A549 (cell line): ENCODE data around the gene GPR35. TPM values are rescaled to one million over a fixed set of nuclear protein-coding genes. Genes with fewer than 3 reads are reported as not detected.

Experiments used
- ATAC-seq, 2 experiments: fragments of 200-7000 bp in 1 of 2; fragments of >200 bp in 1 of 2; cut with Nextera tagmentation in 1 of 2; cut with Tn5 transposase in 1 of 2; 3 replicates each; pipeline versions ENCODE4 v1.8.0 to v1.9.1; 2018 to 2020; ENCODE audit warnings: mild to moderate bottlenecking in 1 of 2, moderate library complexity in 1 of 2
- CTCF ChIA-PET: fragments of 300-600 bp; sonication (Branson Sonifier 250); formaldehyde crosslinking; extraction: SDS; loops from one replicate; lab custom pipeline; 2021; ENCODE audit warnings: antibody characterized with exemption, inconsistent platforms; lab: Yijun Ruan, JAX
- POLR2A ChIA-PET: fragments of 350-600 bp; formaldehyde crosslinking; extraction: SDS; loops from one replicate; lab custom pipeline; 2021; ENCODE audit warnings: antibody characterized with exemption, inconsistent platforms; lab: Yijun Ruan, JAX
- DNase-seq, 2 experiments: peaks; one replicate each; pipeline versions ENCODE4 v3.0.0 to v3.0.0-alpha.2; 2011 to 2016; ENCODE audit warnings: low read depth in 1 of 2, low spot score in 1 of 2
- FAIRE-seq: peaks from 2 replicates; lab custom pipeline; 2011; peaks lifted over from hg19 to GRCh38; lab: Jason Lieb, UNC
- H3K27ac ChIP-seq, 2 experiments: fragments of >200 bp; sonication (Bioruptor Twin); formaldehyde crosslinking; 3 replicates each; pipeline ENCODE4 v1.5.1; 2016 to 2017
- H3K4me1 ChIP-seq: fragments of >200 bp; sonication (Bioruptor Twin); formaldehyde crosslinking; 3 replicates; pipeline ENCODE4 v1.6.1; 2016
- H3K4me2 ChIP-seq: fragments of >200 bp; sonication (Bioruptor Twin); formaldehyde crosslinking; 3 replicates; pipeline ENCODE4 v1.6.1; 2016
- H3K4me3 ChIP-seq: fragments of >200 bp; sonication (Bioruptor Twin); formaldehyde crosslinking; 3 replicates; pipeline ENCODE4 v1.5.1; 2016
- H3K9me3 ChIP-seq: fragments of >200 bp; sonication (Bioruptor Twin); formaldehyde crosslinking; 3 replicates; pipeline ENCODE4 v1.6.1; 2016
- CBX2 ChIP-seq: fragments of 200-600 bp; sonication (generic); IDR thresholded peaks from 2 replicates; pipeline ENCODE4 v1.6.1; 2016; ENCODE audit warnings: low read depth, mild to moderate bottlenecking, borderline replicate concordance
- EP300 ChIP-seq, 2 experiments: fragments of >200 bp; sonication (Bioruptor Twin); formaldehyde crosslinking; IDR thresholded peaks; 2 replicates in 1 of 2; 3 replicates in 1 of 2; pipeline ENCODE4 v1.6.1; 2016 to 2017
- FOSB ChIP-seq: fragments of 250-450 bp; sonication (Bioruptor Pico); IDR thresholded peaks from 2 replicates; pipeline ENCODE4 v1.5.0; 2020; ENCODE audit warnings: mild to moderate bottlenecking, moderate library complexity
- FOXS1 ChIP-seq: fragments of 250-450 bp; sonication (Bioruptor Pico); IDR thresholded peaks from 2 replicates; pipeline ENCODE4 v1.5.0; 2020; ENCODE audit warnings: mild to moderate bottlenecking, moderate library complexity
- GATA3 ChIP-seq: IDR thresholded peaks from 2 replicates; pipeline ENCODE4 v1.6.1; 2012; ENCODE audit warnings: borderline replicate concordance
- HEYL ChIP-seq: fragments of 250-450 bp; sonication (Bioruptor Pico); IDR thresholded peaks from 2 replicates; pipeline ENCODE4 v1.8.0; 2021; ENCODE audit warnings: mild to moderate bottlenecking, moderate library complexity
- MAFK ChIP-seq: fragments of 450-650 bp; IDR thresholded peaks from 2 replicates; pipeline ENCODE4 v1.6.1; 2014; ENCODE audit not compliant: partially characterized antibody
- MAZ ChIP-seq: fragments of 150-350 bp; IDR thresholded peaks from 2 replicates; pipeline ENCODE4 v1.6.1; 2014; ENCODE audit warnings: antibody characterized with exemption, low read depth, low read length, borderline replicate concordance
- MYC ChIP-seq: IDR thresholded peaks from 2 replicates; pipeline ENCODE4 v1.6.1; 2012; ENCODE audit warnings: mild to moderate bottlenecking, inconsistent platforms, low read length, improper control_type of control experiment, borderline replicate concordance
- NPAS2 ChIP-seq: fragments of 250-450 bp; sonication (Bioruptor Pico); IDR thresholded peaks from 2 replicates; pipeline ENCODE4 v1.8.0; 2022; ENCODE audit warnings: mild to moderate bottlenecking, moderate library complexity, borderline replicate concordance
- TFCP2L1 ChIP-seq: fragments of 250-450 bp; sonication (Bioruptor Pico); IDR thresholded peaks from 2 replicates; pipeline ENCODE4 v1.5.0; 2021; ENCODE audit warnings: mild to moderate bottlenecking
- TP53 ChIP-seq: fragments of 250-450 bp; sonication (Bioruptor Pico); IDR thresholded peaks from 2 replicates; pipeline ENCODE4 v1.5.0; 2021; ENCODE audit warnings: mild to moderate bottlenecking, moderate library complexity
- WGBS: methylation state at CpG from one replicate; pipeline ENCODE4 v1.1.6; 2017; ENCODE audit errors: missing lambda C conversion rate; 5-methylcytosine and 5-hydroxymethylcytosine counted together
- polyA plus RNA-seq, 4 experiments: library from polyadenylated mRNA; depleted of rRNA in 3 of 4; stranded (reverse); fragments of >200 nt; fragmentation: RNase III in 1 of 4; extraction: RNeasy Plus Mini Kit Qiagen cat#74134 plus additional on column Dnase treatment in 1 of 4; gene quantifications; 2 replicates in 3 of 4; 3 replicates in 1 of 4; pipeline ENCODE4 v1.2.3, GENCODE V29; 2011 to 2017
- TF ChIP-seq, protein P1 (sequence below): IDR thresholded peaks from 2 replicates; pipeline ENCODE4 v1.6.1; 2012
- TF ChIP-seq, protein P2 (sequence below): fragments of >200 bp; sonication (Bioruptor Twin); formaldehyde crosslinking; IDR thresholded peaks from 2 replicates; pipeline ENCODE4 v1.6.1; 2016

GPR35 gene
- polyA plus RNA-seq, 2 of the 4 experiments (the other 2 are of a cell fraction): 0.65 to 0.90 TPM

DNA sequence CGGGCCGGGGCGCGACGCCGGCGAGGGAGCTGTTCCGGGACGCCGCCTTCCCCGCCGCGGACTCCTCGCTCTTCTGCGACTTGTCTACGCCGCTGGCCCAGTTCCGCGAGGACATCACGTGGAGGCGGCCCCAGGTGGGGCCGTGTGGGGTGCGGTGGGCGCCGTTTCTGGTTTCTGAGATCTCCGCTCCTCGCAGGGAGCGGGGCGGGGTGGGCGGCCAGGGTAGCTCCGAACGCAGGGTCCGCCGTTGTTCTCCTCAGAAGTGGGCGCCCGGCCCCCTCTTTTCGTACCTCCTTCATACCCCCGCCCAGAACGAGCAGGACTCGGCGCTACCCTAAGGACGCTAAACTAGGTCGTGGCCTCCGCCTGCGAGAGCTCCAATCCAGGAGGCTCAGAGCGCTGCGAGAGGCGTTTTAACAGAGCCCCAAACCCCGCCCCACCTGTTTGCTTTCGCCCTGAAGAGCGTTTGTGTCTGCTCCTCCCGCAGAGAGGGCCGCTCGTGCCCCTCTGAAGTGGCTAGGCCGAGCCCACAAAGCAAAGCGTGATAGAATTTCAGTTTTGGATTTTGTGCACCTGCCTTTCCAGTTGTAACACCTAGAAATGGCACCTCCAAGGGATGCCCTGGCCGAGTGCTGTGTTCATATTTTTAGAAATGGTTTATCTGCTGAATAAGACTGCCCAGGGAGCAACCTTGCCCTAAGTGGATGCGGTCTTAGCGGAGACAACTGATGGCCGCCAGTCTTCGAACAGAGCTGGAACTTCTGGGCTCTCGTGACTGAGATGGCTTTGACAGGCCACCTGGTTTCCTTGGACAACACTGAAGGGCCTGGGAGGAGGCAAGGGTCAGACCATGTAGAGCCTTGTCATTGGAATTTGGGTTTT, 38.1 kb upstream of the GPR35 start:
- FAIRE-seq: no peak
- 16% methylated on average over 32 of the region's 62 CpGs for WGBS
- ChIA-PET CTCF (interaction anchor here (1.2 to 3.9 kb wide), 6 partner anchors 11 to 264 kb away, joined by 3 to 35 read pairs (median 5); partner anchors contain the start of gene RNPEPL1), POLR2A (interaction anchor here (0.6 to 3.2 kb wide), 14 partner anchors 11 to 728 kb away, joined by 3 to 38 read pairs (median 4); partner anchors contain the start of genes DUSP28, HDLBP, MTERF4 and PASK)
- peak overlapping the region; percentile 95 to 96 for H3K27ac ChIP-seq
- H3K9me3 ChIP-seq: no peaks in the 10 kb centered on the region
- H3K4me3 ChIP-seq: peak overlapping the region; percentile 82
- peak overlapping the region; percentile 99 for H3K4me2 ChIP-seq
- TF ChIP-seq EP300 (IDR thresholded peaks at IDR 0.05): no peak
- TF ChIP-seq, protein P1, sequence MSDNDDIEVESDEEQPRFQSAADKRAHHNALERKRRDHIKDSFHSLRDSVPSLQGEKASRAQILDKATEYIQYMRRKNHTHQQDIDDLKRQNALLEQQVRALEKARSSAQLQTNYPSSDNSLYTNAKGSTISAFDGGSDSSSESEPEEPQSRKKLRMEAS: peak; percentile 8; the same call in 1 of the 2 replicates
- TF ChIP-seq, all 56 proteins: peak for 1
- H3K4me1 ChIP-seq: peaks cover 23% of the 10 kb centered on the region
- ATAC-seq (peak; percentile 41 to 59), DNase-seq (no peak)

DNA sequence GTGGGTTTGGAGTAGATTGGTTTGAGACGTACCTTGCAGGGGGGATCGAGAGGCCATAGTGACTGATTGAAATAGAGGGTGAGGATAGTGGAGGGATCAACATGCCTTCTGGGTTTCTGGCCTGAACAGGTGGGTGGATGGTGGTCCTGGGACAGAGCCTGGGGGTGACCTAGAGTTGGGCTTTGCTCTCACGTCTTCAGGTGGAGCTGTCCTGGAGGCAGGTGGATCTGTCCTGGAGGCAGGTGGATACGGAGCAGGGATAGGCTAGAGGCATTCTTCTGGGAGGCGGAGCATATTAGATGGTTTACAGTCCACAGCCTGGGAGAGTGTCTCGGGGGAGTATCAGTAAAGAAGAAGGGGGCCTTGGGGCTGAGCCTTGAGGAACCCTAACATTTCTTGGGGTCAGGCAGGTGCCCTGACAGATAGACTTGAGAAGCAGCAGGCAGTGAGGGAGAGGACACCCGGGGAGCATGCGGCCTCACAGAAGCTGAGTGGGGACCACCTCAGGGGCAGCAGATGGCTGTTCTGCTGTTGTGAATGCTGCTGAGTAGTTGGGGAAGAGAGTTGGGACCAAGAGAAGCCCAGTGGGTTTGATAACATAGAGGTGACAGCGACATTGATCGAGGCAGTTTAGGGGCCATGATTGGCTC, 37.1 kb upstream of the GPR35 start:
- 92% methylated on average over 10 of the region's 10 CpGs for WGBS
- H3K4me2 ChIP-seq: peak overlapping the region; percentile 99
- H3K27ac ChIP-seq: no peak overlapping the region
- peaks cover 23% of the 10 kb centered on the region for H3K4me1 ChIP-seq
- CTCF ChIA-PET: interaction anchor here (0.8 to 3.9 kb wide), 5 partner anchors 9 to 263 kb away, joined by 3 to 35 read pairs (median 3); no protein-coding TSS in a partner anchor
- POLR2A ChIA-PET: interaction anchor here (1.1 kb wide), 1 partner anchor 22 kb away, joined by 4 read pairs; no protein-coding TSS in a partner anchor
- H3K9me3 ChIP-seq: no peaks in the 10 kb centered on the region
- no peak for ATAC-seq
- DNase-seq: no peak
- H3K4me3 ChIP-seq: peak overlapping the region; percentile 82
- TF ChIP-seq TFCP2L1 (CRISPR knock-in tag): no peak
- no peak for TF ChIP-seq NPAS2 (CRISPR knock-in tag)
- TF ChIP-seq FOSB (CRISPR knock-in tag): no peak
- no peak for TF ChIP-seq TP53 (CRISPR knock-in tag)
- no peak for TF ChIP-seq GATA3
- FAIRE-seq: no peak

DNA sequence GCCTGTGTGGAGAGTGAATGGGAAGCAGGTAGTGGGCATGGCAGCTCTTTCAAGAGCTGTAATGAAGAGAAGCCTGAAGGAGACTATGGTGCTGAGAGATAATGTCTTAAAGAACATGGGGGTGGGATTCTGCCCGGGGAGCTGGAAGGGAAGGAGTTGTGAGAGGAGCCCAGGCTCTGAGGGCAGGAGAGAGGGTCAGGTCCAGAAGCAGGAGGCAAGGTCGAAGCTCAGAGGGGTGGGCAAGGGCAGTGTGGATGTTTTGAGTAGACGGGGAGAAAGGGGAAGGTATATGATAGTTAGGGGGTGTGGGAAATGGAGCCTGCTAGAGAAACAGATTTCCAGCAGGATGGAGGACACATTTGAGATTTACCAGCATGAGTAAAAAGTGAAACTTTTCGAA, 36.6 kb upstream of the GPR35 start:
- Histone ChIP-seq H3K9me3 (no peaks in the 10 kb centered on the region), H3K27ac (no peak overlapping the region), H3K4me2 (peak overlapping the region; percentile 99; the same call in 2 of the 3 replicates), H3K4me3 (no peak overlapping the region), H3K4me1 (peaks cover 23% of the 10 kb centered on the region)
- no peak for ATAC-seq
- ChIA-PET POLR2A (no interaction called here), CTCF (interaction anchor here (0.8 to 3.1 kb wide), 4 partner anchors 9 to 263 kb away, joined by 3 to 14 read pairs (median 3); no protein-coding TSS in a partner anchor)
- 88% methylated on average over 4 of the region's 4 CpGs for WGBS
- FAIRE-seq: no peak
- DNase-seq: no peak
- TF ChIP-seq, protein P2, sequence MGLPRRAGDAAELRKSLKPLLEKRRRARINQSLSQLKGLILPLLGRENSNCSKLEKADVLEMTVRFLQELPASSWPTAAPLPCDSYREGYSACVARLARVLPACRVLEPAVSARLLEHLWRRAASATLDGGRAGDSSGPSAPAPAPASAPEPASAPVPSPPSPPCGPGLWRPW: no peak
- TF ChIP-seq EP300 (IDR thresholded peaks at IDR 0.05) (no peak), MAZ (no peak), FOXS1 (CRISPR knock-in tag) (no peak), MAFK (no peak), MYC (no peak)

DNA sequence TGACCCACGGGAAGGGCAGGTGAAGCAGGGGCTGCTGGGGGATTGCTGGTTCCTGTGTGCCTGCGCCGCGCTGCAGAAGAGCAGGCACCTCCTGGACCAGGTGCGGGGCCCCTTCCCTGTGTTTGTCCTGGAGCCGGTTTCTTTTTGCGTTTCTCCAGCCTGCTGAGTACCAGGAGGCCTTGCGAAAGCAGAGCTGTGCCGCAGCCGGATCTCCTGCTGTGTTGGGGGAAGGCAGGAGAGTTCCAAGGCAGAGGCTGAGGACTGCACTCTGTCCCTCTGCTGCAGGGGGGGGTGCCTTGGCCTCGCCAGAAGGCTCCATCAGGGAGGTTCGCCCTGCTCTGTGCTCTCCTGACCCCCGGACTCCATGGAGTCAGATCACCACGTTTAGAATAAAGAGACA, 35.9 kb upstream of the GPR35 start:
- TF ChIP-seq MAZ (no peak), HEYL (no peak), CBX2 (no peak)
- Histone ChIP-seq H3K27ac (no peak overlapping the region), H3K4me1 (peaks cover 22% of the 10 kb centered on the region), H3K9me3 (no peaks in the 10 kb centered on the region), H3K4me3 (no peak overlapping the region), H3K4me2 (no peak overlapping the region)
- FAIRE-seq (no peak), ATAC-seq (no peak), DNase-seq (no peak)
- ChIA-PET POLR2A (no interaction called here), CTCF (interaction anchor here (1.7 to 3.1 kb wide), 2 partner anchors 15 to 23 kb away, joined by 3 to 14 read pairs; no protein-coding TSS in a partner anchor)
- WGBS: 83% methylated on average over 10 of the region's 14 CpGs
